ENCODE data around the gene KCNT1. TPM values are rescaled to one million over a fixed set of nuclear protein-coding genes. Genes with fewer than 3 reads are reported as not detected.

The KCNT1 gene
- total and polyA plus RNA-seq, 10 of the 15 experiments (the other 5 are each of a cell fraction or from before 2014, with no cell fraction given) = not detected

- TF ChIP-seq ZSCAN29 (IDR thresholded peaks at IDR 0.05) (no peak), SUPT20H (IDR thresholded peaks at IDR 0.05; ENCODE audit: borderline replicate concordance, control insufficient read depth, low read depth, low read length) (no peak), HDAC2 (IDR thresholded peaks at IDR 0.05) (no peak), MTA3 (IDR thresholded peaks at IDR 0.05; ENCODE audit: borderline replicate concordance, low read length) (no peak), POLR2AphosphoS5 (IDR thresholded peaks at IDR 0.05; ENCODE audit: low read length) (no peak), IKZF2 (IDR thresholded peaks at IDR 0.05) (no peak), BCL3 (IDR thresholded peaks at IDR 0.05; ENCODE audit: borderline replicate concordance, insufficient read depth, low read depth, low read length, poor library complexity, severe bottlenecking) (no peak), STAT1 (conservative IDR thresholded peaks at IDR 0.05) (no peak), ZZZ3 (IDR thresholded peaks at IDR 0.05; ENCODE audit: control insufficient read depth, insufficient read length, low read depth) (no peak), POLR2A (IDR thresholded peaks at IDR 0.05; ENCODE audit: low read depth, low read length) (no peak), TAF1 (IDR thresholded peaks at IDR 0.05; ENCODE audit: borderline replicate concordance, low read depth, low read length) (no peak), GABPA (IDR thresholded peaks at IDR 0.05; ENCODE audit: low read depth) (no peak)
- TF ChIP-seq, protein P1, sequence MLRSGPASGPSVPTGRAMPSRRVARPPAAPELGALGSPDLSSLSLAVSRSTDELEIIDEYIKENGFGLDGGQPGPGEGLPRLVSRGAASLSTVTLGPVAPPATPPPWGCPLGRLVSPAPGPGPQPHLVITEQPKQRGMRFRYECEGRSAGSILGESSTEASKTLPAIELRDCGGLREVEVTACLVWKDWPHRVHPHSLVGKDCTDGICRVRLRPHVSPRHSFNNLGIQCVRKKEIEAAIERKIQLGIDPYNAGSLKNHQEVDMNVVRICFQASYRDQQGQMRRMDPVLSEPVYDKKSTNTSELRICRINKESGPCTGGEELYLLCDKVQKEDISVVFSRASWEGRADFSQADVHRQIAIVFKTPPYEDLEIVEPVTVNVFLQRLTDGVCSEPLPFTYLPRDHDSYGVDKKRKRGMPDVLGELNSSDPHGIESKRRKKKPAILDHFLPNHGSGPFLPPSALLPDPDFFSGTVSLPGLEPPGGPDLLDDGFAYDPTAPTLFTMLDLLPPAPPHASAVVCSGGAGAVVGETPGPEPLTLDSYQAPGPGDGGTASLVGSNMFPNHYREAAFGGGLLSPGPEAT (IDR thresholded peaks at IDR 0.05; ENCODE audit: low read depth) = no peak
These were observed 63.4 kb downstream of the KCNT1 start (continued) for GRCh38 chr9:135765416-135765815.

All from GM12878 (cell line).